Medulla oblongata (tissue), 1 donor: ENCODE results near the gene ATP2A1.
"Not testable (repeated sequence)": the region's sequence is repeated elsewhere in the genome, so short reads cannot be mapped to it uniquely, and the experiment has no call there.

Source experiments
- DNase-seq: peaks from one replicate; pipeline ENCODE4 v3.0.0-alpha.2; 2015; ENCODE audit errors: extremely low spot score

ATP2A1 gene

DNA sequence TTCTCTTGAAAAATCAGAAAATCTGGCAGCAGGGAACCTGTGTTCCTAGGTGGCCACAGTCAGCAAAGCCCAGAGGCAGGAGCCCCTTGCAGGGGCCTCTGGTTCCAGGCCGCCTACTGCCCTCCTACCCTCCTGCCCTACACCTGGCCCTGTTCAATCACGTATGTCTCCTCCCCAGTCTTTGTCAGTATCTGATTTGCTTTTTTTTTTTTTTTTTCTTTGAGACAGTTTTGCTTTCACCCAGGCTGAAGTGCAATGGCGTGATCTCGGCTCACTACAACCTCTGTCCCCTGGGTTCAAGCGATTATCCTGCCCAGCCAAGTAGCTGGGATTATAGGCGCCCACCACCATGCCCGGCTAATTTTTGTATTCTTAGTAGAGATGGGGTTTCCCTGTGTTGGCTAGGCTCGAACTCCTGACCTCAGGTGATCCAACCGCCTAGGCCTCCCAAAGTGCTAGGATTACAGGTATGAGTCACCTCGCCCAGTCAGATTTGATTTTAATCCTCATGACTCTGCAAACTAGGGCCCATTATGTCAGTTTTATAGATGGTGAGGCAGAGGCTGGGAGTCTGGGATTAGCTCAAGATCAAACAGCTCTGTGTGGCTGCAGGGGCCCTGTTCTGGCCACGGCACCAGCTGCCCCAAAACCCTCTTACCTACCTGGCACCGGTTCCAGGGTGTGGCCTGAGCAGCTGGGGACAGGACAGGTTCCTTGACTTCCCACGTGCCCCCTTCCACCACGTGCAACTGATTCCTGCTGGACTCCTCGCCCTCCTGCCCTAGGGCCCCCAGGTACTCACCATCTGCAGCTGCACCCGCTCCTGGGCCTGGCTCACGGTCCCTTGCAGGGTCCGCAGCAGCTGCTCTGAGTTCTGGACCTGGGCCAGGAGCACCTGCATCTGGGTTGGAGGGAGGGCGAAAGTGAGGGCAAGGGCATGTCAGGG, 32.1 kb downstream of the ATP2A1 start:
- no peak for DNase-seq

- DNase-seq: no peak
Measured at GRCh38 chr16:28912558-28912957, 34.3 kb downstream of the ATP2A1 start.

DNA sequence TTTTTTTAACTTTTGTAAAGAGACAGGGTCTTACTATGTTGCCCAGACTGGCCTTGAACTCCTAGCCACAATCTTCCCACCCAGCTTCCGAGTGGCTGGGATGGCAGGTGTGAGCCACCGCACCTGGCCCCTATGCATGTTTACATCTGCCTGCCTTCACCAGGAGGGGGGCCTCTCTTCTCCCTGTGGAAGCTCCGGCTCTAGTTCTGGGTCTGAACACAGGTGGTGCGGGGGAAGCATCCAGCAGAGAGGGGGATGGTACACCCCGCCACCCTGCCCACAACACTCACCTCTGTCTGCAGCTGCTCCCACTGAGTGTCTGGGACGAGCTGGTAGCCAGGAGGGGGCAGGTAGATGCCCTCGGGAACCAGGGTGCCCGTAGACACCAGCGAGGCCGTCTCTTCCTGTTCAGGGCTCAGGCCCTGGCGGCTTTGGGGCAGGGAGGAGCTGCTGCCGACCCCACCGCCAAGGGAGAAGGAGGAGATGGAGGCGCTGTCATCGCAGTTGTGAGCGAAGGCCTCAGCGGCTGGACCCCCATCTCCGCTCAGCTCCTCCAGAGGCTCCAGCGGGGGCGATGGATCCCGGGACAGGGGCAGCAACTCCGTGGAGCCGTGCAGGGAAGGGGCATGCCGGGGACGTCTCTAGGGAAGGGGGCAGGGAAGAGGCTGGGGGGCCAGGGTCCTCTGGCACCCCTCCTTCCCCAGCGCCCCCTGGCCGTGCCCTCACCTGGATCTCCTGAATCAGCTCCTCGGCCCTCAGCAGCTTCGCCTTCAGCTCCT, 35.8 kb downstream of the ATP2A1 start:
- no peak for DNase-seq

DNA sequence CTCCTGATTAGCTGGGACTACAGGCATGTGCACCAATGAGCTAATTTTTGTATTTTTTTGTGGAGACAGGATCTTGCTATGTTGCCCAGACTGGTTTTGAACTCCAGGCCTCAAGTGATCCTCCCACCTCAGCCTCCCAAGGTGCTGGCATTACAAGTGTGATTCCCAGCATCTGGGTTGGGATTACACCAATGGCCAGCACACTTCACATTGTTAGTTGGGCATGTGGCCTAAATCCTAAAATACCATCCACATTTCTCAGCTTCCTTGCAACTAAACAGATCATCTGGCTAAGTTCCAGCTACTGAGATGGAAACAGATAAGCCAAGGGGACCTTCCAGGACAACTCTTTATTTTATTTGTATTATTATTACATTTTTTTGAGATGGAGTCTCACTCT, 36.9 kb downstream of the ATP2A1 start:
- no peak for DNase-seq

DNA sequence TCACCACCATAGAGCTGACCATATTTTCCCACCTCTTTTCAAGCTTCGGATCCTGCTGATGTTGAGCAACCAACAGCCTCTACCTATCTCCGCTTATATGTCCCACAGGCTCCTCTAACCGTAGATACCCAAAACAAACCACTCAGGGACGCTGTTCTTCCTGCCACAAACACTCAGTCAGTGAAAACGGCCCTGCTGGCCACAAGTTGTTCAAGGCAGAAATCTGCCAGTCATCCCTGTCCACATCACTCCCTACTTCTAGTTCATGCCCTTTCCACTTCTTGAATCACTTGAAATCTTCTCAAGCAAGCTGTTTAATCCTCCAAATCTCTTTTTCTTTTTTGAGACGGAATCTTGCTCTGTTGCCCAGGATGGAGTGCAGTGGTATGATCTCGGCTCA, 38.8 kb downstream of the ATP2A1 start:
- DNase-seq: no peak

GRCh38 chr16:28918698-28919097, 40.4 kb downstream of the ATP2A1 start:
- DNase-seq: no peak

DNA sequence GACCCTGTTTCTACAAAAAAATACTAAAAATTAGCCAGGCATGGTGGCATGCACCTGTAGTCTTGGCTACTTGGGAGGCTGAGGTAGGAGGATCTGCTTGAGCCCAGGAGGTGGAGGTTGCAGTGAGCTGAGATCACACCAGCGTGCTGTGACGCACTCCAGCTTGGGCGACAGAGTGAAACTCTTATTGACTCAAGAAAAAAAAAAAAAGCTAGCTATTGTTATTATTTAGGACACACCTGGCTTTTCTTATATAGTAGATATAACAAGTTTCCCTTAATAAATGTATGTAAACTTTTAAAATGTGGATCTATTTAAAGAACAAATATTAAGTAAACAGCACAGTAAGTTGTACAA, 44.9 kb downstream of the ATP2A1 start:
- DNase-seq: no peak

GRCh38 chr16:28923652-28924398, 45.5 kb downstream of the ATP2A1 start:
- DNase-seq: peak; percentile 10

DNA sequence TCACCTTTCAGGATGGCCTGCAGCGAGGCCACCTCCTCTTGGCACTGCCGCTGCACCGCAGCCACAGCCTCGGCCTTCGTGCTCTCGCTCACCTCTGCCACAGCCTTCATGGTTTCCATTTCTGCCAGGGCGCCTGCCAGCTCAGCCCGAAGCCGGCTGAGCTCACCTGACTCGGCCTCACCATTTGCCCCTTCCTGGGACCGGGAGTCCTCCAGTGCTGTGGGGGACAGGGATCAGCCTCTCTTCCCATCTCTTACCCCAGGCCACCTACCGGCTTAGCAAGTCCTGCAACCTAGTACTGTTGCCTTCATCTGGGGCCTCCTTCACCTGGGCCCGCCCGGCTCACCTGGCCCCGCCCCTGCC, 46.1 kb downstream of the ATP2A1 start:
- DNase-seq: no peak

DNA sequence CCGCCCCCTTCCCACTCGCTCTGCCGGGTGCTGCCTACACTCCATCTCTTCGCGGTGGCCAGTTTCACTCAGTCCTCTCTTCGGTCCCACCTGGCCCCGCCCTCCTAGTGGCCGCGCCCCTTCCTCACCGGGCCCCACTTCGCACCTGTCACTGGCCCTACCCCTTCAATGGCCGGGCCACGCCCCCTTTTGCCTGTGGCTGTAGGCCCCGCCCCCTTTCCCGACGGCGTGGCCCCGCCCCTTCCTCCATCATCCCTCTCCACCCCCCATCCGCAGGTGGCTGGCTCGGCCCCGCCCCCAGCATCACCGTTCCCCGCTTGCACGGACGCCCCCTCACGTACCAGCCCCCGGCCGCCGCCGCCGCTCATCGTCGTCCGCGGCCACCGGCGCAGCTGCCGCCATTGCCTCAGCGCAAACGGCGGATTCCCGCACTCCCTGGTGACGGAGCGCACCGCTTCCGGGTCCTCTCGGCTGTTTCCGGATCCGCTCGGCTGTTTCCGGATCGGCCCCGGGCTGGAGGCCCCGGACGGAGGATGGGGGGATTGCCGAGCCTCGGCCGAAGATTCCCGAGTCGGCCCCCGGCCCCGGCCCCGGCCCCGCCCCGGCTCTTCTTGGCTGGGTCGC, 46.6 kb downstream of the ATP2A1 start, which contains the start of gene RABEP2:
RABEP2 (minus strand) TSS at position 477 of the 624 bp plus-strand sequence; CDS start at position 402, 75 bp downstream.
- peak; percentile 91 for DNase-seq

DNA sequence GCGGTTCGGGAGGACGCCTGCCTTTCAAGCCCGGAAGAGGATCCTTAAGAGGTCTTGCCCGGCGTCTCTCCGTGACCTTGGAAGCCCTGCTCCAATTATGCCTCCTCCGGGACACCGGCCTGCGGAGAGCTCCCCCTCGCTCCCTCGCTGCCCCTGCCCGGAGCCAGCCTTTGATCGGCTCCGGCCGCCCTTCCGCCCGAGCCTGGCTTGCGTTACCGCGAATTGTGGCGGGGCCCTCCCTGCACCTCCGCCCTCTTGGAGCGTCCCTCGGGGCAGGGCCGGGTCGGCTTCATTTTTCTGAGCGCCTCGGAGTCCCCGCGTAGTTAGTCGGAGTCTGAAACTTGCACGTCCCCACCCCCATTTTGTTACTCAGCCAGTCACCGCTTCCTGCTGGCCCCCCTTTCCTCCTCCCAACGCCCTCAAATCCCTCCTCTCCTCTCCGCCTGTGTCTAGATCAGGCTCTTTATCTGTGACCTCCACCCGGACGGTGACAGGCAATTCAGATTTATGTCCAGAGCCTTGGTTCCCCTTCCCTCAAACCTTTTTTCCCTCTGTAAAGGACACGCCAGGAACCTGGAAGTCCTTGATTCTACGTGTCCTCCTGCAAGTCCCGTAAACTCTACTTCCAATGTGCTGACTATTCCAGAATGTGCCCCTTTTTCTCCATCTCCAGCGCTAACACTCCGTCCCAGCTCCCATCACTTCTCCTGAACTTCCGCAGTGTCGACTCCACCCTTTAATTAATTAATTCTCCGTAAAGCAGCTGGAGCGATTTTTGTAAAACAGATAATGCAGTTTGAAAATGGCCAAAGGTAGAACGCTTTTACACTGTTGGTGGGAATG, 47.3 kb downstream of the ATP2A1 start:
- peak; percentile 60 for DNase-seq

DNA sequence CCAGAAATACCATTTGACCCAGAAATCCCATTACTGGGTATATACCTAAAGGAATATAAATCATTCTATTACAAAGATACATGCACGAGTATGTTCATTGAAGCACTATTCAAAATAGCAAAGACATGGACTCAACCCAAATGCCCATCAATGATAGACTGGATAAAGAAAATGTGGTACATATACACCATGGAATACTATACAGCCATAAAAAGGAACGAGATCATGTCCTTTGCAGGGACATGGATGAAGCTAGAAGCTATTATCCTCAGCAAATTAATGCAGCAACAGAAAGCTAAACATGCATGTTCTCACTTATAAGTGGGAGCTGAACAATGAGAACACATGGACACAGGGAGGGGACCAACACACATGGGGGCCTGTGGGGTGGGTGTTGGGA, 48.0 kb downstream of the ATP2A1 start:
- not testable (repeated sequence) for DNase-seq

DNA sequence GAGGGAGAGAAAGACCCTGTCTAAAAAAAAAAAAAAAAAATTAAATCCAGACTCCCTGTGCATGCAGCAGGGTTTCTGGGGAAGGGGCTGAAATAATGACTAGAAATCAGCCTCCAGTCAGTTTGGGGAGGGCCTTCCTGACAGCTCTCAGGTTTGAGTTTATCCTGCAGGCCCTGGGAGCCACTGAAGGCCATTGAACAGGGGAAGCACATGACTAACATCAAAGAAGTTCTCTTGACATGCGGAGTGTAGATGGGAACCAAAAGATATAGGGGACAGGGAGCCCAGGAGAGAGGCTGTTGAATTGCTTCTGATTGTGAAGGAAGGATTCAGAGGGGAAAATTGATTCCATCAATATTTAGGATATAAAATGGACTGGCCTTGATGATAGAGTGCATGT, 49.5 kb downstream of the ATP2A1 start:
- no peak for DNase-seq

DNA sequence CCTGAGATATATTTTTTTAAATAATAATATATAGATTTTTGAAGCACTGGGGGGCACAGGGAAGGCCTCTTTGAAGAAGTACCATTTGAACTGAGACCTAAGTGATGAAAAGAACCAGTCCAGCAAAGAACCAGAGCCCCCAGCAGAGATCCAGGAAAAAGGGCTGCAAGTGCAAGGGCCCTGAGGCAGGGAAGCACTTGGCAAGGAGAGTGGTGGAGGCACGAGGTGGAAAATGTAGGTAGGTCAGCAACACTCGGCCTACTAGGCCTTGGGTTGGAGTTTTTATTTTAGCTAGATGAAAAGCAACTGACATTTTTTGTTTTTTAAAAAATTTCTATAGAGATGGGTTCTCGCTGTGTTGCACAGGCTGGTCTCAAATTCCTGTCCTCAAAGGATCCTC, 51.9 kb downstream of the ATP2A1 start:
- no peak for DNase-seq

- DNase-seq: no peak
Measured at GRCh38 chr16:28930652-28931051, 52.4 kb downstream of the ATP2A1 start.

DNA sequence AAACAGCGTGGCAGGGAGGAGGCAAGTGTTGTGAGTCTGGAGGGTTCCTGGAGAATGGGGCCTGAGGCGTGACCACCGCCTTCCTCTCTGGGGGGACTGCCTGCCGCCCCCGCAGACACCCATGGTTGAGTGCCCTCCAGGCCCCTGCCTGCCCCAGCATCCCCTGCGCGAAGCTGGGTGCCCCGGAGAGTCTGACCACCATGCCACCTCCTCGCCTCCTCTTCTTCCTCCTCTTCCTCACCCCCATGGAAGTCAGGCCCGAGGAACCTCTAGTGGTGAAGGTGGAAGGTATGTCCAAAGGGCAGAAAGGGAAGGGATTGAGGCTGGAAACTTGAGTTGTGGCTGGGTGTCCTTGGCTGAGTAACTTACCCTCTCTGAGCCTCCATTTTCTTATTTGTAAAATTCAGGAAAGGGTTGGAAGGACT, 53.5 kb downstream of the ATP2A1 start, which contains the start of gene CD19:
CD19 (plus strand) TSS at position 171 of the 425 bp plus-strand sequence; CDS start at position 201, 30 bp downstream.
- DNase-seq: no peak

DNA sequence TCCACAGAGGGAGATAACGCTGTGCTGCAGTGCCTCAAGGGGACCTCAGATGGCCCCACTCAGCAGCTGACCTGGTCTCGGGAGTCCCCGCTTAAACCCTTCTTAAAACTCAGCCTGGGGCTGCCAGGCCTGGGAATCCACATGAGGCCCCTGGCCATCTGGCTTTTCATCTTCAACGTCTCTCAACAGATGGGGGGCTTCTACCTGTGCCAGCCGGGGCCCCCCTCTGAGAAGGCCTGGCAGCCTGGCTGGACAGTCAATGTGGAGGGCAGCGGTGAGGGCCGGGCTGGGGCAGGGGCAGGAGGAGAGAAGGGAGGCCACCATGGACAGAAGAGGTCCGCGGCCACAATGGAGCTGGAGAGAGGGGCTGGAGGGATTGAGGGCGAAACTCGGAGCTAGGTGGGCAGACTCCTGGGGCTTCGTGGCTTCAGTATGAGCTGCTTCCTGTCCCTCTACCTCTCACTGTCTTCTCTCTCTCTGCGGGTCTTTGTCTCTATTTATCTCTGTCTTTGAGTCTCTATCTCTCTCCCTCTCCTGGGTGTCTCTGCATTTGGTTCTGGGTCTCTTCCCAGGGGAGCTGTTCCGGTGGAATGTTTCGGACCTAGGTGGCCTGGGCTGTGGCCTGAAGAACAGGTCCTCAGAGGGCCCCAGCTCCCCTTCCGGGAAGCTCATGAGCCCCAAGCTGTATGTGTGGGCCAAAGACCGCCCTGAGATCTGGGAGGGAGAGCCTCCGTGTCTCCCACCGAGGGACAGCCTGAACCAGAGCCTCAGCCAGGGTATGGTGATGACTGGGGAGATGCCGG, 54.3 kb downstream of the ATP2A1 start:
- DNase-seq: no peak

GRCh38 chr16:28933171-28933570, 54.9 kb downstream of the ATP2A1 start:
- DNase-seq: no peak

DNA sequence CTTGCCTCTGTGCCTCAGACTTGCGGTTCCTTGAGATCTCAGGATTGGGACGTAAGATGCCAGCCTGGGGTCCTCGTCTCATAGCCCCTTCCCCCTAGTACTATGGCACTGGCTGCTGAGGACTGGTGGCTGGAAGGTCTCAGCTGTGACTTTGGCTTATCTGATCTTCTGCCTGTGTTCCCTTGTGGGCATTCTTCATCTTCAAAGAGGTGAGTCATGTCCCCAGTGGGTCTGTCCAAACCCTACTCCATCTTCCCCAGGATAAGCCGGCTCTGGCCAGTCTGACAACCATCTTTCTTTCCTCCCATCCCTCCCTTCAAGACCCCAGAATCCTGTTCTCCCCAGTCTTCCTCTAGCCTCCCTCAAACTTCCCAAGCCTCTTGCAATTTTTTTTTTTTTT, 57.1 kb downstream of the ATP2A1 start:
- no peak for DNase-seq
